ENCODE results near the gene CBLC.

CBLC gene

GRCh38 chr19:44758596-44758995 lies 19.1 kb upstream of the CBLC start:
- Histone ChIP-seq H3K79me2 (ENCODE audit: insufficient read depth, low read length) (peaks cover 21% of the 10 kb centered on the region), H3K36me3 (ENCODE audit: low read length) (no peaks in the 10 kb centered on the region), H4K20me1 (ENCODE audit: low read depth, low read length) (peaks cover 4% of the 10 kb centered on the region), H3K9ac (ENCODE audit: low read length) (no peak overlapping the region), H3F3A (ENCODE audit: insufficient read depth) (peaks cover 14% of the 10 kb centered on the region), H2AFZ (ENCODE audit: low read depth, low read length, severe bottlenecking) (no peak overlapping the region), H3K27me3 (ENCODE audit: low read length) (no peaks in the 10 kb centered on the region), H3K4me2 (ENCODE audit: low read depth, low read length, poor library complexity, severe bottlenecking) (no peak overlapping the region), H3K9me3 (ENCODE audit: insufficient read depth, low read length) (no peaks in the 10 kb centered on the region), H3K9me2 (replicated peaks; ENCODE audit: insufficient read depth, low read length) (no peaks in the 10 kb centered on the region), H3K4me3 (ENCODE audit: insufficient read depth, low read length, poor library complexity, severe bottlenecking) (no peak overlapping the region), H3K27ac (ENCODE audit: low read depth, low read length) (no peak overlapping the region)
- TF ChIP-seq CTCF (IDR thresholded peaks at IDR 0.05; ENCODE audit: insufficient read depth, low read length, poor library complexity, severe bottlenecking) = no peak
- no peak for TF ChIP-seq EZH2phosphoT487 (conservative IDR thresholded peaks at IDR 0.05; ENCODE audit: low read length)

- Histone ChIP-seq H3K9me2 (replicated peaks; ENCODE audit: insufficient read depth, low read length) (no peaks in the 10 kb centered on the region), H3K9me3 (ENCODE audit: insufficient read depth, low read length) (no peaks in the 10 kb centered on the region), H3K4me2 (ENCODE audit: low read depth, low read length, poor library complexity, severe bottlenecking) (no peak overlapping the region), H3K79me2 (ENCODE audit: insufficient read depth, low read length) (peaks cover 16% of the 10 kb centered on the region), H3K36me3 (ENCODE audit: low read length) (no peaks in the 10 kb centered on the region), H3F3A (ENCODE audit: insufficient read depth) (peaks cover 9% of the 10 kb centered on the region; the same call in 1 of the 2 replicates), H3K27me3 (ENCODE audit: low read length) (no peaks in the 10 kb centered on the region), H3K27ac (ENCODE audit: low read depth, low read length) (no peak overlapping the region), H4K20me1 (ENCODE audit: low read depth, low read length) (peaks cover 4% of the 10 kb centered on the region), H2AFZ (ENCODE audit: low read depth, low read length, severe bottlenecking) (no peak overlapping the region), H3K4me3 (ENCODE audit: insufficient read depth, low read length, poor library complexity, severe bottlenecking) (no peak overlapping the region), H3K9ac (ENCODE audit: low read length) (no peak overlapping the region)
- TF ChIP-seq CTCF (IDR thresholded peaks at IDR 0.05; ENCODE audit: insufficient read depth, low read length, poor library complexity, severe bottlenecking) (no peak), EZH2phosphoT487 (conservative IDR thresholded peaks at IDR 0.05; ENCODE audit: low read length) (no peak)
These were observed 18.4 kb upstream of the CBLC start for GRCh38 chr19:44759083-44759804.

GRCh38 chr19:44762038-44762437 lies 15.7 kb upstream of the CBLC start:
- Histone ChIP-seq H3K9me2 (replicated peaks; ENCODE audit: insufficient read depth, low read length) (no peaks in the 10 kb centered on the region), H3K9ac (ENCODE audit: low read length) (no peak overlapping the region), H3K27ac (ENCODE audit: low read depth, low read length) (no peak overlapping the region), H3K79me2 (ENCODE audit: insufficient read depth, low read length) (no peaks in the 10 kb centered on the region), H3K4me3 (ENCODE audit: insufficient read depth, low read length, poor library complexity, severe bottlenecking) (no peak overlapping the region), H4K20me1 (ENCODE audit: low read depth, low read length) (no peaks in the 10 kb centered on the region), H3F3A (ENCODE audit: insufficient read depth) (0 out of 2 replicates have a peak, but pooled peaks cover 7% of the 10 kb centered on the region), H3K4me2 (ENCODE audit: low read depth, low read length, poor library complexity, severe bottlenecking) (no peak overlapping the region), H3K9me3 (ENCODE audit: insufficient read depth, low read length) (no peaks in the 10 kb centered on the region), H3K27me3 (ENCODE audit: low read length) (no peaks in the 10 kb centered on the region), H2AFZ (ENCODE audit: low read depth, low read length, severe bottlenecking) (no peak overlapping the region), H3K36me3 (ENCODE audit: low read length) (no peaks in the 10 kb centered on the region)
- TF ChIP-seq EZH2phosphoT487 (conservative IDR thresholded peaks at IDR 0.05; ENCODE audit: low read length) = no peak
- TF ChIP-seq CTCF (IDR thresholded peaks at IDR 0.05; ENCODE audit: insufficient read depth, low read length, poor library complexity, severe bottlenecking) = no peak

Measured in SU-DHL-6 (cell line).